D721Med (cell line): ENCODE results near the gene HIF3A.

Source experiments
- DNase-seq: peaks from one replicate; pipeline ENCODE4 v3.0.0; 2011; ENCODE audit warnings: low spot score; ENCODE audit not compliant: insufficient read length
- FAIRE-seq: peaks from 2 replicates; lab custom pipeline; 2011; peaks lifted over from hg19 to GRCh38; lab: Jason Lieb, UNC
- CTCF ChIP-seq: IDR thresholded peaks from 2 replicates; pipeline ENCODE4 v1.5.1; 2012; ENCODE audit warnings: mild to moderate bottlenecking, control low read depth; ENCODE audit not compliant: insufficient read depth; ENCODE audit errors: missing control alignments

Gene HIF3A

GRCh38 chr19:46390866-46391265 lies 94.0 kb downstream of the HIF3A start:
- FAIRE-seq (no peak), DNase-seq (no peak)
- TF ChIP-seq CTCF = no peak

GRCh38 chr19:46391296-46392251 lies 94.7 kb downstream of the HIF3A start:
- TF ChIP-seq CTCF = no peak
- DNase-seq (no peak), FAIRE-seq (no peak)

- FAIRE-seq = no peak
- no peak for TF ChIP-seq CTCF
- DNase-seq = no peak
These were observed 95.5 kb downstream of the HIF3A start for GRCh38 chr19:46392252-46392801.

GRCh38 chr19:46392837-46393236 lies 96.0 kb downstream of the HIF3A start:
- FAIRE-seq (no peak), DNase-seq (no peak)
- no peak for TF ChIP-seq CTCF
